Chondrocyte (in vitro differentiated cells): ENCODE data around the gene SUSD1. TPM values are rescaled to one million over a fixed set of nuclear protein-coding genes. Genes with fewer than 3 reads are reported as not detected.

Source experiments
- DNase-seq: peaks from one replicate; pipeline ENCODE4 v3.0.0; 2021; ENCODE audit warnings: mixed read lengths, low spot score
- H3K27ac Mint-ChIP-seq: one replicate; pipeline ENCODE4 v1.8.0; 2021; ENCODE audit warnings: mild to moderate bottlenecking, moderate library complexity, mixed read lengths; ENCODE audit not compliant: unreplicated experiment
- H3K27me3 Mint-ChIP-seq: 2 replicates; pipeline ENCODE4 v1.8.0; 2021; ENCODE audit warnings: low read depth, mixed read lengths
- H3K36me3 Mint-ChIP-seq: 2 replicates; pipeline ENCODE4 v1.8.0; 2021; ENCODE audit warnings: low read depth, mixed read lengths
- H3K4me1 Mint-ChIP-seq: 2 replicates; pipeline ENCODE4 v1.8.0; 2021; ENCODE audit warnings: low read depth, mild to moderate bottlenecking, mixed read lengths
- H3K4me3 Mint-ChIP-seq: one replicate; pipeline ENCODE4 v1.8.0; 2021; ENCODE audit warnings: mild to moderate bottlenecking, moderate library complexity, mixed read lengths; ENCODE audit not compliant: unreplicated experiment
- H3K9me3 Mint-ChIP-seq: 2 replicates; pipeline ENCODE4 v1.8.0; 2021; ENCODE audit warnings: low read depth, mixed read lengths
- CTCF ChIP-seq: fragments of 200-600 bp; sonication (generic); IDR thresholded peaks from 2 replicates; pipeline ENCODE4 v1.5.0; 2021; ENCODE audit warnings: antibody characterized with exemption, mild to moderate bottlenecking, moderate library complexity
- total RNA-seq: library from RNA; stranded (reverse); gene quantifications from 3 replicates; pipeline ENCODE4 v1.2.1, GENCODE V29; 2021

Gene SUSD1
- total RNA-seq, 1 donor from 2014 or later: 29.6 TPM

DNA sequence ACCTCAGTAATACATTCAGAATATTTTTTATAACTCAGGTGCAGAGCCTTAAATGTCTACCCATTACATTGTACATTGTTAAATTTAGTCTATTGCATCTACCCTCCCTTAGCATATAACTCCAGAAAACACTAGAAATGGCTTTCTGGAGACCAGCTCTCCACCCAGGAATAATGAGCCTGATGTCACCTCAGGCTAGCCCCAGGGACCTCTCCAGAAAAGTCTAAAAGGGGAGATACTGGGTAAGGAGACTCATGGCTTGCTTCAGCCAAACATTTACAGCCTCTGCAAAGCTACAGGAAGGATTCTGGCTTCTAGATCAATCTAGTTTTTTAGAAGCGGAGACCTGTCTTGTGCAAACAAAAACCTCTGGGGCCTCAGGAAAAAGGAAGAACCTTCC lies 13.8 kb upstream of the SUSD1 start:
- no peak for TF ChIP-seq CTCF

DNA sequence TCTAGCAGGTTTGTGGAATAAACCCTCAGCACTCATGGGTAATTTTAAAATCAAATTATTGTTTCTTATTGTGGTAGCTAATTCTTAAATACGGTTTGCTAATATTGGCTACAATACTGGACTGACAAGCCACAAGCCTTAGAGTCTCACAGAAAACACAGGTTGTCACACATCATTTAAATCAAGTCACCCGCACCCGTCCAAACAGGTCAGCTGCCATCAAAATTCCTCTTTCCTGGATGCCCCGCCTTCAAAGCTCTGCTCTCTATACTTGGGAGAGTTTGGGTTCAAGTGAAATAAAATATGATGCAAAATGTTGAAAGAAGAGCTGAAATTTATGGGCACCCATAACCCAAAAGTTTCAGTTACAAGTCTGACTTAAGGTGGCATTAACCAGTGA lies 12.3 kb upstream of the SUSD1 start:
- no peak for TF ChIP-seq CTCF
- Mint-ChIP-seq H3K9me3 (peaks cover 5% of the 10 kb centered on the region), H3K4me1 (no peaks in the 10 kb centered on the region), H3K4me3 (no peak overlapping the region), H3K36me3 (peaks cover 5% of the 10 kb centered on the region), H3K27me3 (no peaks in the 10 kb centered on the region), H3K27ac (no peak overlapping the region)
- DNase-seq: no peak

More for the DNA sequence above, 13.8 kb upstream of the SUSD1 start:
- Mint-ChIP-seq H3K27me3 (no peaks in the 10 kb centered on the region), H3K9me3 (peaks cover 5% of the 10 kb centered on the region), H3K36me3 (peaks cover 5% of the 10 kb centered on the region), H3K4me3 (no peak overlapping the region), H3K4me1 (peaks cover 2% of the 10 kb centered on the region), H3K27ac (no peak overlapping the region)
- DNase-seq: no peak

DNA sequence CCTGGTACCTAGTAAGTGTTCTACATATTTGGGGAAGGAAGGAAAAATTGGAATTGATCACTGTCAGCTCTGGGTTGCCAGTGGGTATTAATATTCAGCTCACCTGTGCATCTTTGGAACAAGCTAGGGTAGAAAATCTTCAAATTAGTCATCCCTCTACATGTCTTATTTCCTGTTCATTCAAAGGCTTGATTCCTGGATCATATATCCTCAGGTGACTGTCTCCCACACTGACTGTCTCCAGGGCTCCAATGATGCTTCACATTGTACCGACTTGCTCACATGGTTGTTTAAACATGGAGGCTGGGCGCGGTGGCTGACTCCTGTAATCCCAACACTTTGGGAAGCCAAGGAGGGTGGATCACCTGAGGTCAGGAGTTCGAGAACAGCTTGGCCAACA lies 11.6 kb upstream of the SUSD1 start:
- peaks cover 5% of the 10 kb centered on the region for H3K9me3 Mint-ChIP-seq
- H3K4me3 Mint-ChIP-seq: no peak overlapping the region
- H3K36me3 Mint-ChIP-seq: peaks cover 5% of the 10 kb centered on the region
- no peaks in the 10 kb centered on the region for H3K4me1 Mint-ChIP-seq
- no peak for DNase-seq
- TF ChIP-seq CTCF: no peak
- H3K27me3 Mint-ChIP-seq: no peaks in the 10 kb centered on the region
- no peak overlapping the region for H3K27ac Mint-ChIP-seq

- H3K36me3 Mint-ChIP-seq: no peaks in the 10 kb centered on the region
- no peaks in the 10 kb centered on the region for H3K9me3 Mint-ChIP-seq
- no peaks in the 10 kb centered on the region for H3K27me3 Mint-ChIP-seq
- TF ChIP-seq CTCF: no peak
- H3K27ac Mint-ChIP-seq: no peak overlapping the region
- no peak for DNase-seq
- H3K4me1 Mint-ChIP-seq: no peaks in the 10 kb centered on the region
- H3K4me3 Mint-ChIP-seq: no peak overlapping the region
Observed at GRCh38 chr9:112184946-112185345, 9.8 kb upstream of the SUSD1 start.

GRCh38 chr9:112184221-112184620 lies 9.1 kb upstream of the SUSD1 start:
- Mint-ChIP-seq H3K27me3 (no peaks in the 10 kb centered on the region), H3K27ac (no peak overlapping the region), H3K4me1 (no peaks in the 10 kb centered on the region), H3K9me3 (no peaks in the 10 kb centered on the region), H3K4me3 (no peak overlapping the region), H3K36me3 (no peaks in the 10 kb centered on the region)
- DNase-seq: no peak
- TF ChIP-seq CTCF: no peak
